HCT116 (cell line): ENCODE results near the gene SESN1. TPM values are rescaled to one million over a fixed set of nuclear protein-coding genes. Genes with fewer than 3 reads are reported as not detected.
A peak's percentile ranks its signal among the peaks of the same experiment; 100 is the strongest.

Experiments used
- ATAC-seq: fragments of 200-7000 bp; cut with Tn5 transposase; 2 replicates; pipeline ENCODE4 v1.9.1; 2020; ENCODE audit warnings: mild to moderate bottlenecking, moderate library complexity
- Bru-seq: library from RNA; stranded (reverse); fragments of 400-500 nt; gene quantifications from one replicate; lab custom pipeline; 2021; lab: Mats Ljungman, UMichigan
- BruChase-seq, 2 experiments: library from RNA; stranded (reverse); fragments of 400-500 nt; gene quantifications; one replicate each; lab custom pipeline; 2021; lab: Mats Ljungman, UMichigan
- BruUV-seq: library from RNA; stranded (reverse); fragments of 400-500 nt; replicated peaks from 2 replicates; lab custom pipeline; 2021; lab: Mats Ljungman, UMichigan
- CTCF ChIA-PET: fragments of 300-600 bp; sonication (Branson Sonifier 250); formaldehyde crosslinking; loops from one replicate; lab custom pipeline; 2021; ENCODE audit warnings: antibody characterized with exemption; lab: Charles Lee
- POLR2A ChIA-PET: fragments of 300-600, 350-600 bp; sonication (Branson Sonifier 250); formaldehyde crosslinking; loops from one replicate; lab custom pipeline; 2021; ENCODE audit warnings: antibody characterized with exemption; lab: Charles Lee
- RAD21 ChIA-PET, 2 experiments: fragments of 300-600 bp; sonication (Branson Sonifier 250); formaldehyde crosslinking; loops; one replicate each; lab custom pipeline; 2023; ENCODE audit warnings: low total read pairs in 2 of 2; ENCODE audit not compliant: uncharacterized antibody in 2 of 2, unreplicated experiment in 2 of 2, low non-redundant PET in 1 of 2; lab: Charles Lee
- DNase-seq: peaks from one replicate; pipeline ENCODE4 v3.0.0-alpha.2; 2010; ENCODE audit warnings: low read depth, low spot score
- H2AFZ ChIP-seq: fragments of 200-600 bp; shearing (Covaris generic), sonication (generic); 2 replicates; pipeline ENCODE4 v1.6.1; 2017; ENCODE audit warnings: low read depth, mixed run types, mixed read lengths, antibody characterized with exemption, low read length; ENCODE audit not compliant: poor library complexity, severe bottlenecking
- H3K27ac ChIP-seq: 2 replicates; pipeline ENCODE4 v1.5.1; 2012; ENCODE audit warnings: low read depth, low read length
- H3K27me3 ChIP-seq: fragments of 200-600 bp; sonication (generic); 2 replicates; pipeline ENCODE4 v1.6.1; 2016; ENCODE audit warnings: mixed run types, low read length, mixed read lengths; ENCODE audit not compliant: insufficient read depth
- H3K36me3 ChIP-seq, 2 experiments: fragments of 200-500 bp in 1 of 2; fragments of 200-600 bp in 1 of 2; sonication (Bioruptor generic) in 1 of 2; sonication (generic) in 1 of 2; 2 replicates each; pipeline versions ENCODE4 v1.5.1 to v1.6.1; 2014 to 2016; ENCODE audit warnings: low read length in 2 of 2, inconsistent platforms in 1 of 2, mixed read lengths in 1 of 2, mixed run types in 1 of 2; ENCODE audit not compliant: insufficient read depth in 2 of 2, control insufficient read depth in 1 of 2
- H3K4me1 ChIP-seq, 2 experiments: fragments of 200-600 bp in 1 of 2; sonication (generic) in 1 of 2; 2 replicates each; pipeline versions ENCODE4 v1.5.1 to v1.6.1; 2012 to 2017; ENCODE audit warnings: low read length in 2 of 2, inconsistent platforms in 1 of 2, mild to moderate bottlenecking in 1 of 2, mixed read lengths in 1 of 2, mixed run types in 1 of 2, moderate library complexity in 1 of 2; ENCODE audit not compliant: insufficient read depth in 2 of 2, control insufficient read depth in 1 of 2
- H3K4me2 ChIP-seq: fragments of 200-600 bp; sonication (generic); 2 replicates; pipeline ENCODE4 v1.6.1; 2017; ENCODE audit warnings: mixed run types, low read length, mixed read lengths
- H3K4me3 ChIP-seq, 2 experiments: fragments of 200-600 bp in 1 of 2; sonication (generic) in 1 of 2; replicated peaks in 1 of 2; 2 replicates each; pipeline ENCODE4 v1.5.1; 2011 to 2016; ENCODE audit warnings: low read length in 2 of 2, control low read depth in 1 of 2, low read depth in 1 of 2, mild to moderate bottlenecking in 1 of 2, mixed read lengths in 1 of 2, mixed run types in 1 of 2
- H3K79me2 ChIP-seq: fragments of 200-600 bp; sonication (generic); 2 replicates; pipeline ENCODE4 v1.6.1; 2017; ENCODE audit warnings: mild to moderate bottlenecking, mixed run types, low read length, moderate library complexity, mixed read lengths; ENCODE audit not compliant: insufficient read depth
- H3K9ac ChIP-seq: fragments of 200-600 bp; sonication (generic); 2 replicates; pipeline ENCODE4 v1.6.1; 2016; ENCODE audit warnings: low read length, mixed read lengths
- H3K9me2 ChIP-seq: fragments of 200-600 bp; sonication (generic), shearing (Covaris generic); 2 replicates; pipeline ENCODE4 v1.6.1; 2017; ENCODE audit warnings: mixed run types, mild to moderate bottlenecking, moderate library complexity; ENCODE audit not compliant: insufficient read depth
- H3K9me3 ChIP-seq, 2 experiments: fragments of 200-500 bp in 1 of 2; fragments of 200-600 bp in 1 of 2; sonication (Bioruptor generic) in 1 of 2; sonication (generic) in 1 of 2; 2 replicates each; pipeline ENCODE4 v1.6.1; 2014 to 2017; ENCODE audit warnings: low read length in 2 of 2, mixed read lengths in 2 of 2, inconsistent platforms in 1 of 2, low read depth in 1 of 2, mild to moderate bottlenecking in 1 of 2, mixed run types in 1 of 2, moderate library complexity in 1 of 2; ENCODE audit not compliant: control insufficient read depth in 1 of 2, insufficient read depth in 1 of 2
- H4K20me1 ChIP-seq: fragments of 200-600 bp; sonication (generic), shearing (Covaris generic); 2 replicates; pipeline ENCODE4 v1.6.1; 2017; ENCODE audit warnings: mixed run types, mild to moderate bottlenecking, moderate library complexity; ENCODE audit not compliant: insufficient read depth
- CTCF ChIP-seq, 3 experiments: fragments of 200-600 bp in 1 of 3; sonication (generic) in 1 of 3; IDR thresholded peaks in 2 of 3; conservative IDR thresholded peaks in 1 of 3; 2 replicates each; pipeline ENCODE4 v1.5.1; 2012 to 2017; ENCODE audit warnings: low read depth in 2 of 3, low read length in 2 of 3, antibody characterized with exemption in 1 of 3, borderline replicate concordance in 1 of 3, control low read depth in 1 of 3, mild to moderate bottlenecking in 1 of 3, mixed read lengths in 1 of 3, mixed run types in 1 of 3, moderate library complexity in 1 of 3; ENCODE audit not compliant: insufficient read depth in 1 of 3
- EGR1 ChIP-seq: IDR thresholded peaks from 2 replicates; pipeline ENCODE4 v1.6.1; 2012; ENCODE audit warnings: low read depth
- ELF1 ChIP-seq: IDR thresholded peaks from 2 replicates; pipeline ENCODE4 v1.6.1; 2012; ENCODE audit warnings: low read depth, borderline replicate concordance
- FOSL1 ChIP-seq: IDR thresholded peaks from 2 replicates; pipeline ENCODE4 v1.6.1; 2012; ENCODE audit warnings: low read depth
- JUND ChIP-seq: IDR thresholded peaks from 2 replicates; pipeline ENCODE4 v1.6.1; 2012
- MAX ChIP-seq: IDR thresholded peaks from 2 replicates; pipeline ENCODE4 v1.6.1; 2012
- POLR2A ChIP-seq: IDR thresholded peaks from 2 replicates; pipeline ENCODE4 v1.7.0; 2011; ENCODE audit warnings: borderline replicate concordance; ENCODE audit not compliant: insufficient read depth, insufficient read length; ENCODE audit errors: extremely low read depth
- POLR2AphosphoS5 ChIP-seq: IDR thresholded peaks from 2 replicates; pipeline ENCODE4 v1.6.1; 2011; ENCODE audit warnings: mild to moderate bottlenecking, low read depth, low read length, moderate library complexity
- RAD21 ChIP-seq: IDR thresholded peaks from 2 replicates; pipeline ENCODE4 v1.6.1; 2012; ENCODE audit warnings: low read depth, mild to moderate bottlenecking
- SIN3A ChIP-seq: IDR thresholded peaks from 2 replicates; pipeline ENCODE4 v1.6.1; 2012; ENCODE audit warnings: low read depth
- SP1 ChIP-seq: IDR thresholded peaks from 2 replicates; pipeline ENCODE4 v1.6.1; 2012; ENCODE audit warnings: low read depth
- YY1 ChIP-seq: IDR thresholded peaks from 2 replicates; pipeline ENCODE4 v1.6.1; 2011; ENCODE audit warnings: low read length, low read depth, moderate library complexity, mild to moderate bottlenecking; ENCODE audit not compliant: insufficient replicate concordance; ENCODE audit errors: extremely low read depth
- ZFX ChIP-seq: fragments of 450-650 bp; IDR thresholded peaks from 2 replicates; pipeline ENCODE4 v1.6.1; 2017
- intact Hi-C: fragments of 100-400 bp; cut with micrococcal nuclease; formaldehyde crosslinking; loops from 2 replicates; pipeline ENCODE4 v1.10.0; 2022
- long read RNA-seq: library from polyadenylated mRNA; unstranded; transcript quantifications from one replicate; pipeline ENCODE4 v2.0.0, GENCODE V29; 2021; ENCODE audit not compliant: unreplicated experiment
- polyA plus RNA-seq: library from polyadenylated mRNA; unstranded; fragments of >200 nt; gene quantifications from 2 replicates; pipeline ENCODE4 v1.2.1, GENCODE V29; 2012; ENCODE audit warnings: missing spikeins
- total RNA-seq: library from RNA; stranded (reverse); gene quantifications from one replicate; pipeline ENCODE4 v1.2.1, GENCODE V29; 2021; ENCODE audit not compliant: unreplicated experiment

The SESN1 gene
- total RNA-seq = 9.3 TPM
- 3.8 and 4.0 TPM in 2 replicates for polyA plus RNA-seq
- Bru-seq, nascent RNA = percentile 59 among the genes with signal in this experiment
- percentile 51 among the genes with signal in this experiment for BruChase-seq, experiment 1, labeled RNA remaining after a 6-hour chase
- percentile 60 among the genes with signal in this experiment for BruChase-seq, experiment 2, labeled RNA remaining after a 2-hour chase
- long read RNA-seq, transcript SESN1-202 (10 exons, 2,676 nt) = major isoform, 20 of 31 reads
- long read RNA-seq, transcript SESN1-204 (10 exons, 3,509 nt) = minor isoform, 8 of 31 reads
- long read RNA-seq, partial matches to known transcripts = 0 of 31 reads
- long read RNA-seq, other reads (novel, unspliced or antisense) = 3 of 31 reads

- H3K36me3 ChIP-seq = no peaks in the 10 kb centered on the region
- H3K4me3 ChIP-seq = peak within 1 kb of the TSS; percentile 73 to 87
- DNase-seq (peak; percentile 65), ATAC-seq (peak; percentile 85)
- RAD21 ChIA-PET = no interaction called here
- BruUV-seq = no TSS peak
- H3K4me1 ChIP-seq = peaks cover 2 to 19% of the 10 kb centered on the region in 2 experiments; a peak in 3 of 4 replicates
- TF ChIP-seq POLR2A (peak; percentile 17), CTCF (IDR thresholded peaks at IDR 0.05 in 2 of 3, conservative IDR thresholded peaks at IDR 0.05 in 1 of 3; ENCODE audit: borderline replicate concordance in 1 of 3, insufficient read depth in 1 of 3, low read depth in 2 of 3, low read length in 2 of 3) (no peak), SP1 (peak; percentile 52), SIN3A (peak; percentile 55; the same call in 1 of the 2 replicates), YY1 (peak; percentile 28), ZFX (peak; percentile 75), MAX (peak; percentile 78), EGR1 (0 out of 2 replicates have a peak, but pooled peaks have one; percentile 30), JUND (no peak), FOSL1 (no peak), ELF1 (no peak), RAD21 (no peak), POLR2AphosphoS5 (peak; percentile 71)
- H4K20me1 ChIP-seq = no peaks in the 10 kb centered on the region
- H3K27ac ChIP-seq = peak within 1 kb of the TSS; percentile 63
- POLR2A ChIA-PET = interaction anchor here (1.0 to 1.6 kb wide), 3 partner anchors 11 to 534 kb away, joined by 3 to 6 read pairs (median 5); partner anchors contain the start of genes CD164 and FOXO3
- H3K9me3 ChIP-seq = no peaks in the 10 kb centered on the region
- H3K27me3 ChIP-seq = no peaks in the 10 kb centered on the region
- no peaks in the 10 kb centered on the region for H3K9me2 ChIP-seq
- H3K9ac ChIP-seq = peak within 1 kb of the TSS; percentile 87
- intact Hi-C loops = loop anchor here (2.0 kb wide), 1 partner anchor 288 kb away; the partner anchor contains the start of gene CD164
- H3K79me2 ChIP-seq = peaks cover 27% of the 10 kb centered on the region
- peak within 1 kb of the TSS; percentile 85 for H3K4me2 ChIP-seq
- peak within 1 kb of the TSS; percentile 98 for H2AFZ ChIP-seq
- CTCF ChIA-PET = interaction anchor here (0.9 to 1.6 kb wide), 5 partner anchors 19 to 535 kb away, joined by 3 to 7 read pairs (median 3); no protein-coding TSS in a partner anchor
These were observed at the start of gene SESN1 for GRCh38 chr6:109094416-109095035. SESN1 (minus strand) TSS chr6:109094846; CDS start chr6:109094073, 773 bp downstream.
